ENCODE results near the gene RAG1.

The RAG1 gene

DNA sequence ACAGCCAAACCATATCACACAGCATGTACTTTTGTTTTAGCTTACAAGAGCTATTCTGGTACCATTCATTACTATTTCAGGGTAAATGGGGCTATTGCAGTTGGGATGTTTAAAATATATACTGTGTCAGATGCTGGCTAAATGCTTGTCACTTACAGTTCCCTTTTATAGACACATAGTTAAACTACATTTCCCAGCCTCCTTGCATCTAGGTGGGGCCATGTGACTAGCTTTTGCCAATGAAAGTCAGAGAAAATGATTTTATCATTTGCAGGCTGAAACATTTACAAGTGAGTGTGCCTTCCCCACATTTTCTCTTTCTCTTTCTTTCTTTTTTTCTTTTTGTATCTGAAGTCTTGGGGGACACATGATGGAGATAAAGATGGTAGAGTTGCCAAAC is 18.7 kb downstream of the RAG1 start:
- Histone ChIP-seq H3K4me2 (ENCODE audit: low read depth, low read length) (no peak overlapping the region), H3K9me2 (replicated peaks; ENCODE audit: insufficient read depth, low read length) (no peaks in the 10 kb centered on the region), H3K4me3 (ENCODE audit: low read length) (no peak overlapping the region), H3K9ac (ENCODE audit: low read length) (no peak overlapping the region), H3K4me1 (ENCODE audit: low read length) (no peaks in the 10 kb centered on the region), H3K27ac (ENCODE audit: low read length) (no peak overlapping the region), H3F3A (ENCODE audit: insufficient read depth, low read length) (no peaks in the 10 kb centered on the region), H3K79me2 (ENCODE audit: low read length) (no peaks in the 10 kb centered on the region), H3K27me3 (replicated peaks; ENCODE audit: insufficient read depth, low read length) (no peaks in the 10 kb centered on the region), H3K36me3 (replicated peaks; ENCODE audit: insufficient read depth, low read length) (no peaks in the 10 kb centered on the region), H2AFZ (ENCODE audit: low read length) (no peak overlapping the region), H4K20me1 (ENCODE audit: insufficient read depth, low read length) (no peaks in the 10 kb centered on the region), H3K9me3 (replicated peaks; ENCODE audit: insufficient read depth, low read length) (no peaks in the 10 kb centered on the region)
- no peak for DNase-seq
- TF ChIP-seq EZH2phosphoT487 (IDR thresholded peaks at IDR 0.05; ENCODE audit: low read length), result no peak
- TF ChIP-seq EZH2 (optimal IDR thresholded peaks at IDR 0.05; ENCODE audit: low read depth, low read length), result no peak
- TF ChIP-seq, protein P1, sequence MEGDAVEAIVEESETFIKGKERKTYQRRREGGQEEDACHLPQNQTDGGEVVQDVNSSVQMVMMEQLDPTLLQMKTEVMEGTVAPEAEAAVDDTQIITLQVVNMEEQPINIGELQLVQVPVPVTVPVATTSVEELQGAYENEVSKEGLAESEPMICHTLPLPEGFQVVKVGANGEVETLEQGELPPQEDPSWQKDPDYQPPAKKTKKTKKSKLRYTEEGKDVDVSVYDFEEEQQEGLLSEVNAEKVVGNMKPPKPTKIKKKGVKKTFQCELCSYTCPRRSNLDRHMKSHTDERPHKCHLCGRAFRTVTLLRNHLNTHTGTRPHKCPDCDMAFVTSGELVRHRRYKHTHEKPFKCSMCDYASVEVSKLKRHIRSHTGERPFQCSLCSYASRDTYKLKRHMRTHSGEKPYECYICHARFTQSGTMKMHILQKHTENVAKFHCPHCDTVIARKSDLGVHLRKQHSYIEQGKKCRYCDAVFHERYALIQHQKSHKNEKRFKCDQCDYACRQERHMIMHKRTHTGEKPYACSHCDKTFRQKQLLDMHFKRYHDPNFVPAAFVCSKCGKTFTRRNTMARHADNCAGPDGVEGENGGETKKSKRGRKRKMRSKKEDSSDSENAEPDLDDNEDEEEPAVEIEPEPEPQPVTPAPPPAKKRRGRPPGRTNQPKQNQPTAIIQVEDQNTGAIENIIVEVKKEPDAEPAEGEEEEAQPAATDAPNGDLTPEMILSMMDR (IDR thresholded peaks at IDR 0.05; ENCODE audit: low read length), result no peak

DNA sequence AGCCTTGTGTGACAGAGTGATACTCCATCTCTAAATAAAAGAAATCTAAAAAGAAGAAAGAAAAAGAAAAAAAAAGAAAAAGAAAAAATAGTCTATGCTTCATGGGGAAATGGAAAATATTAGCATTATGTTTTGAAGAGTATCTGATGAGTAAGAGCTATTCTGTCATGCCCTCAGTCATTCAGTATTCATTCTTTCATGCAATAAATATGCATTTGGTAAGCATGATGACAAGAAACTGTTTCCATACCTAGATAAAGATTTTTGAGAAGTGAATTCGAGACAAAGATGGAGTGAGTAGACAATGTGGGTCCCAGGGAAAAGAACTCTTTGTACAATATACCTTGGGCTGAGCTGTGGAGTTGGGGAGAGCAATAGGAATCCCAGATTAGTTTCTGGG is 20.3 kb downstream of the RAG1 start:
- no peak overlapping the region for H3K9ac ChIP-seq (ENCODE audit: low read length)
- H3K27me3 ChIP-seq (replicated peaks; ENCODE audit: insufficient read depth, low read length), result no peaks in the 10 kb centered on the region
- H3K36me3 ChIP-seq (replicated peaks; ENCODE audit: insufficient read depth, low read length), result no peaks in the 10 kb centered on the region
- no peaks in the 10 kb centered on the region for H3K4me1 ChIP-seq (ENCODE audit: low read length)
- H4K20me1 ChIP-seq (ENCODE audit: insufficient read depth, low read length), result no peaks in the 10 kb centered on the region
- no peak overlapping the region for H3K4me3 ChIP-seq (ENCODE audit: low read length)
- DNase-seq, result no peak
- no peak overlapping the region for H3K4me2 ChIP-seq (ENCODE audit: low read depth, low read length)
- no peak overlapping the region for H2AFZ ChIP-seq (ENCODE audit: low read length)
- no peaks in the 10 kb centered on the region for H3K9me3 ChIP-seq (replicated peaks; ENCODE audit: insufficient read depth, low read length)
- H3K9me2 ChIP-seq (replicated peaks; ENCODE audit: insufficient read depth, low read length), result no peaks in the 10 kb centered on the region
- TF ChIP-seq EZH2 (optimal IDR thresholded peaks at IDR 0.05; ENCODE audit: low read depth, low read length) (no peak), EZH2phosphoT487 (IDR thresholded peaks at IDR 0.05; ENCODE audit: low read length) (no peak)
- TF ChIP-seq, protein P1 (IDR thresholded peaks at IDR 0.05; ENCODE audit: low read length), result no peak
- no peaks in the 10 kb centered on the region for H3F3A ChIP-seq (ENCODE audit: insufficient read depth, low read length)
- H3K27ac ChIP-seq (ENCODE audit: low read length), result no peak overlapping the region
- H3K79me2 ChIP-seq (ENCODE audit: low read length), result no peaks in the 10 kb centered on the region

DNA sequence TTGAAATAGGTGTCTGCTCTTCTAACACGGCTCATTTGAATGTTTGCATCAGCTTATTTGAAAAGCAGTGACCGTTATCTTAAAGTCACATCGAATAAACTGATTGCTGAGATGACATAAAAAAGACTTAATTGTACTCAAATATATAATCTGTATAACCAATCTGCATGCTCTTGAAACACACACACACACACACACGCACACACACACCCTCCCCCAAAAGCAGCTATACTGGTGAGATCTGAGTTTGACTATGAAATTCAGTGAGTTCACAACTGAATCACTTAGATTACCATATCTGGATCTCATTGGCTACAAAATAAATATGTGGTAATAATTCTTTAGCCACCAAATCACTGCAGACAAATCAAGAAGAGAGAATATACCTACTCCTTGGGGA is 22.7 kb downstream of the RAG1 start:
- Histone ChIP-seq H3K9me3 (replicated peaks; ENCODE audit: insufficient read depth, low read length) (no peaks in the 10 kb centered on the region), H3K27ac (ENCODE audit: low read length) (no peak overlapping the region), H3K4me1 (ENCODE audit: low read length) (no peaks in the 10 kb centered on the region), H3K4me2 (ENCODE audit: low read depth, low read length) (no peak overlapping the region), H3K9ac (ENCODE audit: low read length) (no peak overlapping the region), H2AFZ (ENCODE audit: low read length) (no peak overlapping the region), H3K27me3 (replicated peaks; ENCODE audit: insufficient read depth, low read length) (no peaks in the 10 kb centered on the region), H3F3A (ENCODE audit: insufficient read depth, low read length) (no peaks in the 10 kb centered on the region), H4K20me1 (ENCODE audit: insufficient read depth, low read length) (no peaks in the 10 kb centered on the region), H3K9me2 (replicated peaks; ENCODE audit: insufficient read depth, low read length) (no peaks in the 10 kb centered on the region), H3K79me2 (ENCODE audit: low read length) (no peaks in the 10 kb centered on the region), H3K36me3 (replicated peaks; ENCODE audit: insufficient read depth, low read length) (no peaks in the 10 kb centered on the region), H3K4me3 (ENCODE audit: low read length) (no peak overlapping the region)
- TF ChIP-seq, protein P1 (IDR thresholded peaks at IDR 0.05; ENCODE audit: low read length), result no peak
- TF ChIP-seq EZH2 (optimal IDR thresholded peaks at IDR 0.05; ENCODE audit: low read depth, low read length) (no peak), EZH2phosphoT487 (IDR thresholded peaks at IDR 0.05; ENCODE audit: low read length) (no peak)
- no peak for DNase-seq
